Measurements from ENCODE around the gene AATK.

Gene AATK

GRCh38 chr17:81166033-81166492 lies at the start of gene AATK:
Gene AATK, minus strand, starts transcription at chr17:81166221. Its CDS starts 229 bp downstream, at chr17:81165992.
- Histone ChIP-seq H3K4me3 (peak within 1 kb of the TSS; percentile 37 to 46), H3K9me3 (no peaks in the 10 kb centered on the region), H3K36me3 (no peaks in the 10 kb centered on the region), H3K27me3 (peaks cover 0 to 87% of the 10 kb centered on the region in 2 donors), H3K27ac (no peak within 1 kb of the TSS), H3K4me1 (peaks cover 0 to 22% (median 13%) of the 10 kb centered on the region in 4 donors)
- intact Hi-C loops (cut with DNase I; ENCODE audit: low total_unique reads), result no loop called here
- DNase-seq, result no peak
- TF ChIP-seq CTCF (IDR thresholded peaks at IDR 0.05), result no peak

- no peak for TF ChIP-seq CTCF (IDR thresholded peaks at IDR 0.05)
These were observed 48.0 kb upstream of the AATK start for GRCh38 chr17:81213978-81214377.

GRCh38 chr17:81212365-81212764 lies 46.3 kb upstream of the AATK start:
- H3K9me3 ChIP-seq, result no peaks in the 10 kb centered on the region
- no peaks in the 10 kb centered on the region for H3K27me3 ChIP-seq

More at GRCh38 chr17:81213978-81214377, 48.0 kb upstream of the AATK start:
- H3K27ac ChIP-seq, result no peak overlapping the region
- H3K9me3 ChIP-seq, result no peaks in the 10 kb centered on the region
- intact Hi-C loops (cut with DNase I; ENCODE audit: low total_unique reads), result no loop called here
- DNase-seq, result no peak
- peaks cover 0 to 23% (median 0%) of the 10 kb centered on the region in 3 donors for H3K36me3 ChIP-seq
- peaks cover 0 to 21% (median 7%) of the 10 kb centered on the region in 4 donors for H3K4me1 ChIP-seq
- no peak overlapping the region for H3K4me3 ChIP-seq
- no peaks in the 10 kb centered on the region for H3K27me3 ChIP-seq

GRCh38 chr17:81210868-81211267 lies 44.8 kb upstream of the AATK start:
- H3K4me1 ChIP-seq, result peaks cover 0 to 40% (median 20%) of the 10 kb centered on the region in 4 donors

More at GRCh38 chr17:81212365-81212764, 46.3 kb upstream of the AATK start:
- intact Hi-C loops (cut with DNase I; ENCODE audit: low total_unique reads), result no loop called here
- no peak for TF ChIP-seq CTCF (IDR thresholded peaks at IDR 0.05)
- Histone ChIP-seq H3K4me1 (peaks cover 0 to 26% (median 8%) of the 10 kb centered on the region in 4 donors), H3K36me3 (peaks cover 0 to 17% (median 0%) of the 10 kb centered on the region in 3 donors), H3K27ac (no peak overlapping the region), H3K4me3 (no peak overlapping the region)
- no peak for DNase-seq

GRCh38 chr17:81210466-81210865 lies 44.4 kb upstream of the AATK start:
- Histone ChIP-seq H3K36me3 (peaks cover 0 to 21% (median 0%) of the 10 kb centered on the region in 3 donors), H3K27me3 (no peaks in the 10 kb centered on the region), H3K4me1 (peaks cover 0 to 44% (median 20%) of the 10 kb centered on the region in 4 donors), H3K9me3 (no peaks in the 10 kb centered on the region), H3K27ac (peak overlapping the region; percentile 64 to 65), H3K4me3 (peak overlapping the region; percentile 8 to 20)
- intact Hi-C loops (cut with DNase I; ENCODE audit: low total_unique reads), result no loop called here
- no peak for DNase-seq
- TF ChIP-seq CTCF (IDR thresholded peaks at IDR 0.05), result no peak

More at GRCh38 chr17:81210868-81211267, 44.8 kb upstream of the AATK start:
- peak overlapping the region; percentile 64 to 65 for H3K27ac ChIP-seq
- H3K9me3 ChIP-seq, result no peaks in the 10 kb centered on the region
- DNase-seq, result no peak
- no peak for TF ChIP-seq CTCF (IDR thresholded peaks at IDR 0.05)
- intact Hi-C loops (cut with DNase I; ENCODE audit: low total_unique reads), result no loop called here
- no peaks in the 10 kb centered on the region for H3K27me3 ChIP-seq
- H3K36me3 ChIP-seq, result peaks cover 0 to 21% (median 0%) of the 10 kb centered on the region in 3 donors
- peak overlapping the region; percentile 8 to 20 for H3K4me3 ChIP-seq
